Thoracic aorta (tissue), 2 donors: ENCODE data around the gene GOLGA8K. TPM values are rescaled to one million over a fixed set of nuclear protein-coding genes. Genes with fewer than 3 reads are reported as not detected.
"Not testable (repeated sequence)": the region's sequence is repeated elsewhere in the genome, so short reads cannot be mapped to it uniquely, and the experiment has no call there.

Source experiments
- ATAC-seq: fragments of 150-250 bp; one replicate; pipeline ENCODE4 v1.8.0; 2017; ENCODE audit warnings: low read depth; ENCODE audit not compliant: insufficient number of reproducible peaks, low FRiP score
- DNase-seq: peaks from one replicate; pipeline ENCODE4 v3.0.0-alpha.2; 2020; ENCODE audit warnings: low spot score
- H3K27ac ChIP-seq, 2 donors: fragments of 200-600 bp; sonication (generic); 1 replicate in 1 of 2; 2 replicates in 1 of 2; pipeline ENCODE4 v1.5.1; 2016; ENCODE audit warnings: mild to moderate bottlenecking in 2 of 2, moderate library complexity in 2 of 2
- H3K27me3 ChIP-seq: fragments of 200-600 bp; sonication (generic); replicated peaks from 2 replicates; pipeline ENCODE4 v1.6.0; 2016; ENCODE audit warnings: mild to moderate bottlenecking; ENCODE audit not compliant: insufficient read depth
- H3K36me3 ChIP-seq: fragments of 200-600 bp; sonication (generic); one replicate; pipeline ENCODE4 v1.5.1; 2016
- H3K4me1 ChIP-seq, 2 donors: fragments of 200-600 bp; sonication (generic); 1 replicate in 1 of 2; 2 replicates in 1 of 2; pipeline versions ENCODE4 v1.5.1 to v1.6.0; 2016; ENCODE audit warnings: low read depth in 2 of 2, mild to moderate bottlenecking in 1 of 2; ENCODE audit not compliant: control insufficient read depth in 1 of 2
- H3K4me3 ChIP-seq: fragments of 200-600 bp; sonication (generic); 2 replicates; pipeline ENCODE4 v1.5.1; 2016; ENCODE audit warnings: mild to moderate bottlenecking
- H3K9me3 ChIP-seq: fragments of 200-600 bp; sonication (generic); 2 replicates; pipeline ENCODE4 v1.5.1; 2016
- total RNA-seq, 2 donors: library from RNA; depleted of rRNA; stranded (reverse); fragments of >200 nt; gene quantifications; one replicate each; pipeline versions ENCODE4 v1.1.0 to v1.2.3, GENCODE V29; 2016

The GOLGA8K gene
- total RNA-seq, 2 donors from 2014 or later: 0.41 TPM; not detected in 1

DNA sequence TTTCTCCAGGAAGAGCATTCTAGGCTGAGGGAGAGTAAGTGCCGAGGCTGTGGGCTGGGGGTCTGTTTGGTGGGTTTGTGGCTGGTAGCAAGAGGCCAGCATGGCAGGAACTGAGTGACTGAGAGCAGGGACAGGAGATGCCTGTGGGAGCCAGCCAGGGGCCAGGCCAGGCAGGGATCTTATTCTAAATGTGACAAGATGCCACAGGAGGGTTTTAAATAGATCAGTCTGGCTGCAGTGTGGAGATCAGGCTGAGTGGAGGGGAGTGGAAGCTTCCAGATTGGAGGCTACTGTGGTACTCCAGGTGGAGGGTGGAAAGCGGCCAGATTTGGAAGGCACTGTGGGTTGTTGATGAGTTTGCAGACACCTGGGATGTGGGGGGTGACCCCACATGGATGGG is 28.9 kb downstream of the GOLGA8K start:
- not testable (repeated sequence) for DNase-seq

DNA sequence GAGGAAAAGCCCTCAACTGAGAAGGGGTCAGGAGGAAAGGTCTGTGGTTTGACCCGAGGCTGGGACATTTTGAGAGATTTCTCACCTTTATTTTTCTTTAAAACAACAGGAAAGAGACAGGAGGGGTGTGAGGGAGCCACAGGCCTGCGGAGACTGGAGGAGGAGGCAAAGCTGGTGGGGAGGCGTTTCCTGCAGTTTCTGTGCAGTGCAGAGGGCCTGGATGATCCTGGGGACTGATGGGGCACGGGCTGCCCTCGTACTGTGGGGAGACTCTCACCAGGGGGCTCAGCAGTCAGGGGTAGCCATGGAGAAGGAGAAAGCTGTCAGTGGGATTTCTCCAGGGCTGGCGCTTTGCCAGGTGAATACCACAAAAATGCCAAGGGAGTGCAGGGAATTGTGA is 29.4 kb downstream of the GOLGA8K start:
- not testable (repeated sequence) for H3K4me3 ChIP-seq, H3K4me1 ChIP-seq, H3K27ac ChIP-seq, H3K27me3 ChIP-seq, H3K36me3 ChIP-seq, H3K9me3 ChIP-seq, ATAC-seq, DNase-seq

More for the DNA sequence above, 28.9 kb downstream of the GOLGA8K start:
- not testable (repeated sequence) for ATAC-seq, H3K36me3 ChIP-seq, H3K9me3 ChIP-seq, H3K4me3 ChIP-seq, H3K27ac ChIP-seq, H3K4me1 ChIP-seq, H3K27me3 ChIP-seq

DNA sequence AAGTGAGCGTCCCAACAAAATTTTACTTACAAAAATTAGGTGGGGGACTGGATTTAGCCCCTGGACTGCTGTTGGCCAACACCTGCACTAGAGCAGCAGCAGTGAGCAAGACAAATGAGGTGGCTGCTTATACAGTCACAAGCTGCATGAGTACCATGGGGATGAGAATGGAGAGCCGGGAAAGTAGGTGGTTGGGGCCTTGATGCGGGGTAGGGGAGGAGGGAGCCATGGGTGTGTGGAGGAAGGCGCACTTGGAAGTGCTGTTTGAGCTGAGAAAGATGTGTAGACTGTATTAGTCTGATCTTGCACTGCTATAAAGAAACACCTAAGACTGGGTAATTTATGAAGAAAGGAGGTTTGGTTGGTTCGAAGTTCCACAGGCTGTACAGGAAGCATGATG is 31.0 kb downstream of the GOLGA8K start:
- not testable (repeated sequence) for DNase-seq, H3K9me3 ChIP-seq, H3K4me3 ChIP-seq, H3K27ac ChIP-seq, H3K36me3 ChIP-seq, ATAC-seq, H3K27me3 ChIP-seq, H3K4me1 ChIP-seq

DNA sequence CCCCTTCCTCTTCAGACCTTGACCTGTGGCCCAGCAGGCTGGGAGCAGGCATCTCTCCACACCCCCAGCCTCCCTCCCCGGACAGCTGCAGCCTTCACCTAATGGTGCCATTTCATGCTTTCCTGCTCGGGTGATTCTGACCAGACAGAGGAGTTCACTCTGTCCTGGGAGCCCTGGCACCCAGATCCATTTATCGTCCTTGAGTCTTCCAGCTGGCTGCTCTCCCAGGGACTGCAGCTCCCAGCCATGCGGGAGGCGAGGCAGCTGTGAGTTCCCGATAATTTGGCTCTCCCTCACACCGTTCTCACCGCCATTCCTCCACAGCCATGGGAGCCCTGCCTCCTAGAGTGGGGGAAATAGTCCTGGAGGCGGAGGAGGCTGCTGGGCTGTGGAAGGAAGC is 32.6 kb downstream of the GOLGA8K start:
- not testable (repeated sequence) for H3K27ac ChIP-seq

DNA sequence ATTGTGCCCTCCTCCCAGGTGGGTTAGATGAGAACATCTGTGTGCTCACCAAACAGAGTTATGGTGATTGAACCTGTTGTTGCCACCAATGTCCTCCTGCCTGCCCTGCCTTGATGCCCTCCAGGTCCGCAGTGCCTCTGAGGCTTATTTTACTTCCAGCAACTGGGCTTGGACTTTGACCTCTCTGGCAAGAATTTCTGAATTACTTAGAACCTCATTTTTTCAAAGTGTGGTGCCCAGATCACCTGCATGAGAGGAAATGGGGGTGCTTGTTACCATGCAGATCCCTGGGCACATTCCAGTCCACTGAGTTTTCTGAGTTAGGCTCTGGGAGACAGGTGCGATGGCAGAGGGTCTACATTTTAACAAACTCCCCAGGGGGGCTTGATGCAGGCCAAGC is 33.0 kb downstream of the GOLGA8K start:
- H3K27ac ChIP-seq, H3K9me3 ChIP-seq, H3K4me3 ChIP-seq, H3K27me3 ChIP-seq, H3K4me1 ChIP-seq, DNase-seq, H3K36me3 ChIP-seq, ATAC-seq: not testable (repeated sequence)

More for the DNA sequence above, 32.6 kb downstream of the GOLGA8K start:
- not testable (repeated sequence) for H3K36me3 ChIP-seq, H3K4me3 ChIP-seq, H3K27me3 ChIP-seq, DNase-seq, ATAC-seq, H3K4me1 ChIP-seq, H3K9me3 ChIP-seq

DNA sequence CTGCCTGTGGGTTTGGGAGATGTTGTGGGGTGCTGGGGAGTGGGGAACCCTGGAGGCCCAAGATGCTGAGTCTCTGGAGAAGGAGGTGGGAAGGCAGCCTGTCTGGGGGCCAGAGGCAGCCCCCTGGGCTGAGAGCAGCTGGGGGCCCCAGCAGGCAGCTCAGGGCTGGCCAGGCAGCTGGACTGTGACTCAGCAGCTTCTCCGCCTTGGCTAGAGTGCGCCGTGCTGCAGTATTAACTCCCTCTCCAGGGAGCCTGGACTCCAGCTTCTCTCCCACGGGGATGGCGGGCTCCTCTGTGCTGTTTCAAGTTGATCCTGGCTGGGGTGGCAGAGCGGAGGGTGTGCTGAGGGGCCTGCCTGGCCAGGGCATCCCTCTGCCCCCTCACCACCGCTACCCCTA is 36.6 kb downstream of the GOLGA8K start:
- not testable (repeated sequence) for DNase-seq, H3K4me3 ChIP-seq, ATAC-seq, H3K4me1 ChIP-seq, H3K27ac ChIP-seq, H3K27me3 ChIP-seq, H3K36me3 ChIP-seq, H3K9me3 ChIP-seq

DNA sequence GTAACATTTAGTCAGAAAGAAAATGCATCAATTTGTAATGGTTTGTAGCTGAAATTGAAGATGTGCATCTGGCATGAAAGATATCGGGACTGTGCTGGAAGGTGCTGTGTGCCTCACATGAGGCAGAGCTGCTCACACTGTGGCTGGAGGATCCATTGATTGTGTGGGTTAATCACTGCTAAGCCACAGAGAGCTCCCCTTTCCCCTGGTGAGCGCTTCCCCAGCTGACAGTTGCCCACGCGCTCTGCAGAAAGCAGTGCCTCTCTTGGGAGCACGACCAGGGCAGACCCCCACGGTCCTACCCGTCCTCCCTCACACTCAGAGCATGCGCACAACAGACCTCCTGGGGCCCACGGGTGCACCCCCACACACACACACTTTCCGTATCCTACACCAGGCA is 37.1 kb downstream of the GOLGA8K start:
- H3K27me3 ChIP-seq, H3K27ac ChIP-seq, ATAC-seq, DNase-seq, H3K4me1 ChIP-seq, H3K36me3 ChIP-seq, H3K4me3 ChIP-seq, H3K9me3 ChIP-seq: not testable (repeated sequence)

DNA sequence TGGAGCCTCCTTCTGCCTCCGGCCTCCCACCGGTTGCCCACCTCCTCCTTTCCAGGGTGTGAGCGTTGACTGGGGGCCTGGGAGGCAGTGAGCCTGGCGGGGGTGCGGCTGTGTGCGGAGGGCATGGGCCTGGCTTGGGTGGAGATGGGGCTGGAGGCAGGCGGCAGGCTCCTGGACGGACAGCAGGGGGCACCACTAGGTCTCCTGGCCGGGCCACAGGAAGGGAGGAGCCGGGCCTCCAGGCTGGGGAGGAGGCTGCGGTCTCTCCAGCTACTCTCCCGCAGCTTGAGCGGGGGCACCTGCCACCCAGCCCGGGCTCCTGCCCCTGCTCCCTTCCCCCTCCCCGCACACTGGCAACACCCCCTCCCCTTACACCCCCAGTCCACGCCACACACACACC is 38.1 kb downstream of the GOLGA8K start:
- not testable (repeated sequence) for H3K4me1 ChIP-seq, DNase-seq, H3K27me3 ChIP-seq, ATAC-seq, H3K27ac ChIP-seq, H3K9me3 ChIP-seq, H3K36me3 ChIP-seq, H3K4me3 ChIP-seq

DNA sequence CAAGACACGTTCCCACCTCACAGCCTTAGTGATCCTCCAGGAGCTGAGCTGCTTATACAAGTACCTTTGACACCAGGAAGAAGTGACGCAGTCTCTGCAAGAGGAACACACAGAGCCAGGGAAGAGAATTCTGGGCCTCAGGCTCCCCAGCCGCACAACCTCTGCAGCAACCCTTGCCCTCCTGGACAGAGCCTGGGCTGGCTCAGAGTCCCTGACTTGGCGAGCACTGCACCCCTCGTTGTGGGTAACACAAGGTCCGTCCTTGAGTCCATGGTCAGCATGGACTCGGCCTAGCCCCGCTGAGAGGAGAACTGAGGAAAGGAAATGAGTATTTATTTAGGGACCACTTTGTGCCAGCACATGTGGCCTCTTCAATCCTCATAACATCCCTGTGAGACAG is 39.6 kb downstream of the GOLGA8K start:
- not testable (repeated sequence) for ATAC-seq, H3K4me3 ChIP-seq, H3K36me3 ChIP-seq, H3K9me3 ChIP-seq, H3K27me3 ChIP-seq, DNase-seq, H3K27ac ChIP-seq, H3K4me1 ChIP-seq

DNA sequence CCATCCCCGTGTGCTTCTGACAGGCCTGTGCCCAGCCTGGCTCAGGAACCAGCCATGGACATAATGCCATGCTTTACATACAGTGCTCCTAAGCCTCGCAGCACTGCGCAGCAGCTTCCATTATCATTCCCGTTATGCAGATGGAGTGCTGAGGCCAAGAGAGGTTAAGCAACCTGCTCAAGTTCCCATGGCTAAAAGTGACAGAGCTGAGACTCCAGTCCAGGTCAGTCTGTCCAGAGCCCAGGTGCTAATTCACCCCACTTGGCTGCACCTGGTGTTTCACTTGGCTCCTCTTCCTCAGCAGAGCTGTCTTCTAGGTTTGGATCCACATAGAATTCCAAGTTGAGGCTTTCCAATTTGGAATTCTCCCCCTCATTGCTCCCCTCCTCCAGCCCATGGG is 41.4 kb downstream of the GOLGA8K start:
- H3K27ac ChIP-seq, H3K36me3 ChIP-seq, H3K27me3 ChIP-seq, H3K9me3 ChIP-seq, DNase-seq, H3K4me1 ChIP-seq, ATAC-seq, H3K4me3 ChIP-seq: not testable (repeated sequence)

DNA sequence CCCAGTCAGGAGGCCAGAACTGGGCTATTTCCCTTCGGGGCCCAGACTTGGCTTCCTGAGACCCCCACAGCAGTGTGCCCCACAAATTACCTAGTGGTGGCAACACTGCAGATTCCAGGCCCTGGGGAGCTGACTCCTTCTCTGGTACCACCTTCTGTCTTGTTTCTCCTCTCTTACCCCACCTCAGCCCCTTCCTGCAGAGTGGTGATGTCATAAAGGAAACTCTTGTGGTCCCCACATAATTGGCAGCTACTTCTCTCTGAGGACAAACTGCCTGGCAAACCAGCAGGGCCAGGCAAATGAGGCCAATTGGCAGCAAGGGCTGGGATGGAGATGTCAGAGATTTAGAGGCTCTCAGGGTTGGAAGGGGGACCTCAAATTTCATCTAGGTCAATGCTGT is 44.6 kb downstream of the GOLGA8K start:
- ATAC-seq, DNase-seq, H3K4me1 ChIP-seq, H3K27me3 ChIP-seq, H3K9me3 ChIP-seq, H3K4me3 ChIP-seq, H3K27ac ChIP-seq, H3K36me3 ChIP-seq: not testable (repeated sequence)

DNA sequence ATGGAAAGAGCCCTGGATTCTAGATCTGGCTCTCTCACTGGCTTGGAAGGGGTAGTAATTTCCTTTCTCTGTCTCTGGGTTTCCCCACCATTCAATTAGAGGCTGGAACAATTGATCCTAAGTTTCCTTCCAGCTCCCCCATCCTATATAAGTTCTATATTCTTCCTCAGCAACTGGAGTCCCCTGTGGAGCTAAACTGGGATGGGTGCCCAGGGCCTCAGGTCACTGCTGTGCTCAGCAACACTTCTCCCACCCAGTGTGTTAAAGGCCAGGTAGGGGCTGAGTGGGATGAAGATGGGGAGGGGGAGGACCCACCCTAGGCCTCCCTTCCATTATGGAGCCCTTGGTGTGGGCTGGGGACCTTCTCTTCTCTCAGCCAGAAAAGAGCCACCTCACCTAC is 46.2 kb downstream of the GOLGA8K start:
- H3K4me3 ChIP-seq, H3K36me3 ChIP-seq, H3K4me1 ChIP-seq, H3K27ac ChIP-seq, H3K9me3 ChIP-seq, DNase-seq, ATAC-seq, H3K27me3 ChIP-seq: not testable (repeated sequence)

DNA sequence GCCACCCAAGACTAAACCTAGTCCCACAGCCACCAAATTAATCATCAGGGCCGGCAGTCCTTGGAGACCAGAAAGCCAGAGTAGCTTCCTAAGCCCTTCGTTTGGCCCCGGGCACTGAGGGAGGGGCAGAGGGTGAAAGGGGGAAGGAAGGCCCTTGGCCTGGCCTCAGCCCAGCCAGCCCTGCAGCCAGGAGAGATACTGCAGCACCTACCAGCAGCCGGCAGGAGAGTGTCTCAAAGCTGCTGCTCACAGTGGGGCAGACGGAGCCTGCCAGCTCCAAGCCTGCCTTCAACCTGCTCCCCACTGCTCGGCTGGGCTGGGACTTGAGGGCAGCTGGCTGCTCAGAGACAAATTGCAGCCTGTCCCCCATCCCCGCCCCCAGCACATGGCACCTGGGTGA is 50.3 kb downstream of the GOLGA8K start:
- ATAC-seq: not testable (repeated sequence)

More for the DNA sequence above, 50.3 kb downstream of the GOLGA8K start:
- DNase-seq, H3K36me3 ChIP-seq, H3K27ac ChIP-seq, H3K4me3 ChIP-seq, H3K9me3 ChIP-seq, H3K4me1 ChIP-seq, H3K27me3 ChIP-seq: not testable (repeated sequence)
